SK-N-MC (cell line): ENCODE data around the gene VWA5A.

Source experiments
- EZH2 ChIP-seq: fragments of 200-600 bp; sonication (generic); IDR thresholded peaks from one replicate; pipeline ENCODE4 v1.6.1; 2017; ENCODE audit warnings: antibody characterized with exemption
- FOXP2 ChIP-seq: optimal IDR thresholded peaks from 2 replicates; pipeline ENCODE3; 2011; ENCODE audit warnings: mild to moderate bottlenecking, moderate library complexity; ENCODE audit not compliant: insufficient read depth; ENCODE audit errors: extremely low read length, control extremely low read depth
- POLR2AphosphoS5 ChIP-seq: IDR thresholded peaks from 2 replicates; pipeline ENCODE4 v1.6.1; 2012; ENCODE audit warnings: mild to moderate bottlenecking, low read depth, low read length, borderline replicate concordance

DNA sequence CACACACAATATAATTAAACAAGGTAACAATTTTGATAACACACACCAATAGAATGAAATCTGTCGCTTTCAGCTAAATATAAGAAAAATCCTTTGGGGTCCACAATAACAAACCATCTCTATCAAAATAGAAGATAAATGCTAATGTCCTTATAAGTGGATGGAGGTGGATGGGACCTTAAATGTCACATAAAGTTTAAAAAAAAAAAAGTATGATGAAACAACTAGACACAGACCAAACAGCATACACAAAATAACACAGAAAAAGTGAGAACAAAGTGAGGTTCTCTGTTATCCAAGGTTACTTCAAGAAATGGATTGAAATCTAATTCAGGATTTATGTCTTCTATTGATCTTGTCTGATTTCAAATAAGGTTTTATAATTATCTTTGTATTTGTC, 57.3 kb downstream of the VWA5A start:
- no peak for TF ChIP-seq EZH2
- TF ChIP-seq POLR2AphosphoS5: no peak
- no peak for TF ChIP-seq FOXP2
